Right lobe of liver (tissue), 4 donors: ENCODE data around the gene FHIT.

ENCODE experiments used
- CTCF ChIP-seq, 4 donors: fragments of 200-600 bp in 3 of 4; fragments of 450-650 bp in 1 of 4; IDR thresholded peaks; one replicate each; pipeline versions ENCODE4 v1.5.1 to v1.8.0; 2016 to 2022; ENCODE audit warnings: antibody characterized with exemption in 4 of 4, mild to moderate bottlenecking in 2 of 4
- POLR2A ChIP-seq: fragments of 450-650 bp; IDR thresholded peaks from one replicate; pipeline ENCODE4 v1.6.1; 2017; ENCODE audit warnings: antibody characterized with exemption, mild to moderate bottlenecking
- donor health status: DM: no; HTN: no; CAD: no.
- donor health status: DM: no; HTN: no; CAD: no.
- donor health status: DM: no; HTN: yes; CAD: no.

GRCh38 chr3:60189304-60189703 lies 1061.9 kb downstream of the FHIT start:
- TF ChIP-seq CTCF (IDR thresholded peaks at IDR 0.05) (no peak), POLR2A (no peak)
